GM21825 (cell line): ENCODE data around the gene TRAPPC12.
"Not testable (repeated sequence)": the region's sequence is repeated elsewhere in the genome, so short reads cannot be mapped to it uniquely, and the experiment has no call there.

ENCODE experiments used
- ATAC-seq: cut with Tn5 transposase; IDR thresholded peaks from one replicate; pipeline ENCODE4 v1.9.1; 2021; ENCODE audit warnings: mild to moderate bottlenecking, moderate library complexity; ENCODE audit not compliant: unreplicated experiment

The TRAPPC12 gene

GRCh38 chr2:3379647-3380534 is at the start of gene TRAPPC12:
Gene TRAPPC12, plus strand, starts transcription at chr2:3379694. Its CDS starts 7,930 bp downstream, at chr2:3387624.
- ATAC-seq, result peak; percentile 74

GRCh38 chr2:3332133-3332532 is 47.4 kb upstream of the TRAPPC12 start:
- no peak for ATAC-seq

GRCh38 chr2:3334392-3335345 is 44.8 kb upstream of the TRAPPC12 start:
- ATAC-seq, result no peak

GRCh38 chr2:3336844-3337243 is 42.6 kb upstream of the TRAPPC12 start:
- ATAC-seq, result no peak

- ATAC-seq, result no peak
Measured at GRCh38 chr2:3338340-3338739, 41.2 kb upstream of the TRAPPC12 start.

GRCh38 chr2:3340144-3340543 is 39.4 kb upstream of the TRAPPC12 start:
- ATAC-seq, result no peak

- ATAC-seq, result no peak
Measured at GRCh38 chr2:3341336-3341735, 38.2 kb upstream of the TRAPPC12 start.

- ATAC-seq, result no peak
Measured at GRCh38 chr2:3342324-3342723, 37.2 kb upstream of the TRAPPC12 start.

- ATAC-seq, result no peak
Measured at GRCh38 chr2:3343012-3343411, 36.5 kb upstream of the TRAPPC12 start.

- ATAC-seq, result no peak
Measured at GRCh38 chr2:3344897-3345296, 34.6 kb upstream of the TRAPPC12 start.

- no peak for ATAC-seq
Measured at GRCh38 chr2:3345621-3346020, 33.9 kb upstream of the TRAPPC12 start.

- ATAC-seq, result no peak
Measured at GRCh38 chr2:3348767-3349166, 30.7 kb upstream of the TRAPPC12 start.

- no peak for ATAC-seq
Measured at GRCh38 chr2:3349211-3349693, 30.2 kb upstream of the TRAPPC12 start.

GRCh38 chr2:3354986-3355385 is 24.5 kb upstream of the TRAPPC12 start:
- no peak for ATAC-seq

GRCh38 chr2:3355951-3356569 is 23.4 kb upstream of the TRAPPC12 start:
- ATAC-seq, result no peak

GRCh38 chr2:3356799-3357198 is 22.7 kb upstream of the TRAPPC12 start:
- no peak for ATAC-seq

GRCh38 chr2:3357446-3357845 is 22.0 kb upstream of the TRAPPC12 start:
- not testable (repeated sequence) for ATAC-seq

GRCh38 chr2:3357926-3358325 is 21.6 kb upstream of the TRAPPC12 start:
- no peak for ATAC-seq

- no peak for ATAC-seq
Measured at GRCh38 chr2:3361518-3362389, 17.7 kb upstream of the TRAPPC12 start.

- ATAC-seq, result no peak
Measured at GRCh38 chr2:3365219-3365618, 14.3 kb upstream of the TRAPPC12 start.
